Heart left ventricle (tissue), 16 donors: ENCODE measurements around the gene KIF1A. TPM values are rescaled to one million over a fixed set of nuclear protein-coding genes. Genes with fewer than 3 reads are reported as not detected.

Source experiments
- ATAC-seq, 4 donors: fragments of 200-7000 bp; cut with Tn5 transposase; one replicate each; pipeline ENCODE4 v1.9.1; 2020 to 2022; ENCODE audit warnings: moderate library complexity in 4 of 4, mild to moderate bottlenecking in 3 of 4, moderate number of reproducible peaks in 1 of 4
- DNase-seq, 5 donors: peaks; one replicate each; pipeline ENCODE4 v3.0.0-alpha.2; 2020
- H3K27ac ChIP-seq, 12 donors: fragments of 200-600 bp; sonication (generic) in 4 of 12; one replicate each; pipeline versions ENCODE4 v1.5.0 to v1.8.0; 2016 to 2022; ENCODE audit warnings: mild to moderate bottlenecking in 2 of 12
- H3K27me3 ChIP-seq, 9 donors: fragments of 200-600 bp; sonication (generic) in 2 of 9; one replicate each; pipeline versions ENCODE4 v1.5.1 to v1.8.0; 2016 to 2022; ENCODE audit warnings: mild to moderate bottlenecking in 3 of 9
- H3K36me3 ChIP-seq, 9 donors: fragments of 200-600 bp; sonication (generic) in 2 of 9; one replicate each; pipeline versions ENCODE4 v1.5.0 to v1.8.0; 2018 to 2022; ENCODE audit warnings: mild to moderate bottlenecking in 2 of 9
- H3K4me1 ChIP-seq, 12 donors: fragments of 200-600 bp; sonication (generic) in 4 of 12; one replicate each; pipeline versions ENCODE4 v1.5.0 to v1.8.0; 2016 to 2022; ENCODE audit warnings: mild to moderate bottlenecking in 3 of 12
- H3K4me3 ChIP-seq, 12 donors: fragments of 200-600 bp; sonication (generic) in 4 of 12; one replicate each; pipeline versions ENCODE4 v1.5.0 to v1.8.0; 2017 to 2022; ENCODE audit warnings: mild to moderate bottlenecking in 9 of 12, moderate library complexity in 4 of 12
- H3K9me3 ChIP-seq, 12 donors: fragments of 200-600 bp; sonication (generic) in 4 of 12; one replicate each; pipeline versions ENCODE4 v1.5.0 to v1.8.0; 2016 to 2022; ENCODE audit warnings: mild to moderate bottlenecking in 1 of 12
- CTCF ChIP-seq, 12 donors: fragments of 200-600 bp; sonication (generic) in 4 of 12; IDR thresholded peaks; one replicate each; pipeline versions ENCODE4 v1.5.0 to v1.8.0; 2018 to 2022; ENCODE audit warnings: antibody characterized with exemption in 12 of 12, mild to moderate bottlenecking in 5 of 12
- POLR2A ChIP-seq, 2 donors: fragments of 450-650 bp; IDR thresholded peaks; one replicate each; pipeline ENCODE4 v1.6.1; 2017; ENCODE audit warnings: antibody characterized with exemption in 2 of 2, mild to moderate bottlenecking in 2 of 2, moderate library complexity in 2 of 2
- WGBS, 4 donors: extraction: QIAGEN DNeasy Blood & Tissue Kit in 2 of 4; methylation state at CpG; one replicate each; pipeline versions ENCODE4 v1.1.5 to v1.1.7; 2013 to 2018; 5-methylcytosine and 5-hydroxymethylcytosine counted together
- intact Hi-C, 10 donors: fragments of 100-400 bp; cut with DNase I; formaldehyde crosslinking; loops; one replicate each; pipeline versions ENCODE4 v1.11.1 to v1.14.2; 2022
- polyA plus RNA-seq, 2 donors: library from polyadenylated mRNA; stranded (reverse); fragments of 200-250 nt; gene quantifications; one replicate each; pipeline ENCODE4 v1.2.3, GENCODE V29; 2013
- total RNA-seq, 9 donors: library from RNA; depleted of rRNA in 2 of 9; stranded (reverse); fragments of >200 nt in 2 of 9; fragmentation: NEBNext Ultra II Directional in 3 of 9; extraction: Animal tissue kit (Norgen Biotek cat#: 25700) in 3 of 9; gene quantifications; one replicate each; pipeline versions ENCODE4 v1.1.0 to v1.2.4, GENCODE V29; 2016 to 2023
- donor health status: ischemic (EF 13 %, LVEDD 7.1; RV severe dilation, severe dysfunction).
- donor health status: healthy with polysubstance abuse.
- donor health status: DM: no; HTN: yes; CAD: no.
- donor health status: DM: no; HTN: no; CAD: no.
- donor health status: ischemic (EF 25% LVEDD 6.9; RV normal size, moderate dysfunction).
- donor health status: ischemic (EF 25% LVEDD 5.7; RV mildly dilated, moderate dysfunction).
- donor health status: healthy.
- donor health status: DM: yes; HTN: yes; CAD: no.
- donor health status: ischemic (EF 35%, LVEDD 5.7; RV mildly dilated, moderate dysfunction).
- donor health status: nonischemic (EF 11% LVEDD 7.7; RV severe dilation, severe dysfunction).
- donor health status: DM: yes; HTN: yes; CAD: no.
- donor health status: PGD.
- donor health status: ischemic (EF 29% LVEDD 5.4; RV normal size, mild dysfunction).
- donor health status: nonischemic (EF 23%, LVEDD 6.1; RV moderate dilation, normal function).

KIF1A gene
- total and polyA plus RNA-seq, 11 donors, result 0.76 to 25.8 (median 2.7) TPM

GRCh38 chr2:240795454-240795853 is 24.6 kb downstream of the KIF1A start:
- ATAC-seq (no peak), DNase-seq (peak in 1 of 5 donors; percentile 11)
- no peak overlapping the region for H3K27ac ChIP-seq
- no peak overlapping the region for H3K4me3 ChIP-seq
- H3K27me3 ChIP-seq, result peaks cover 0 to 24% (median 1%) of the 10 kb centered on the region in 9 donors
- intact Hi-C loops, result no loop called here
- peaks cover 0 to 9% (median 0%) of the 10 kb centered on the region in 12 donors for H3K4me1 ChIP-seq
- no peaks in the 10 kb centered on the region for H3K9me3 ChIP-seq
- WGBS, 4 donors, result 89 to 95% (median 91%) methylated on average over 4 to 11 of the region's 11 CpGs
- no peaks in the 10 kb centered on the region for H3K36me3 ChIP-seq
- TF ChIP-seq CTCF (IDR thresholded peaks at IDR 0.05) (no peak), POLR2A (IDR thresholded peaks at IDR 0.05) (no peak)

GRCh38 chr2:240794178-240794721 is 25.8 kb downstream of the KIF1A start:
- H3K4me1 ChIP-seq, result peaks cover 0 to 8% (median 0%) of the 10 kb centered on the region in 12 donors
- peak in 3 of 5 donors; percentile 18 to 42 (median 19) for DNase-seq
- no peaks in the 10 kb centered on the region for H3K9me3 ChIP-seq
- intact Hi-C loops, result no loop called here
- no peak for TF ChIP-seq POLR2A (IDR thresholded peaks at IDR 0.05)
- TF ChIP-seq CTCF (IDR thresholded peaks at IDR 0.05), result no peak
- ATAC-seq, result no peak
- no peak overlapping the region for H3K27ac ChIP-seq
- H3K27me3 ChIP-seq, result peaks cover 0 to 24% (median 0%) of the 10 kb centered on the region in 9 donors
- no peaks in the 10 kb centered on the region for H3K36me3 ChIP-seq
- H3K4me3 ChIP-seq, result no peak overlapping the region
- WGBS, 4 donors, result 80 to 86% (median 81%) methylated on average over 17 of the region's 17 CpGs

DNA sequence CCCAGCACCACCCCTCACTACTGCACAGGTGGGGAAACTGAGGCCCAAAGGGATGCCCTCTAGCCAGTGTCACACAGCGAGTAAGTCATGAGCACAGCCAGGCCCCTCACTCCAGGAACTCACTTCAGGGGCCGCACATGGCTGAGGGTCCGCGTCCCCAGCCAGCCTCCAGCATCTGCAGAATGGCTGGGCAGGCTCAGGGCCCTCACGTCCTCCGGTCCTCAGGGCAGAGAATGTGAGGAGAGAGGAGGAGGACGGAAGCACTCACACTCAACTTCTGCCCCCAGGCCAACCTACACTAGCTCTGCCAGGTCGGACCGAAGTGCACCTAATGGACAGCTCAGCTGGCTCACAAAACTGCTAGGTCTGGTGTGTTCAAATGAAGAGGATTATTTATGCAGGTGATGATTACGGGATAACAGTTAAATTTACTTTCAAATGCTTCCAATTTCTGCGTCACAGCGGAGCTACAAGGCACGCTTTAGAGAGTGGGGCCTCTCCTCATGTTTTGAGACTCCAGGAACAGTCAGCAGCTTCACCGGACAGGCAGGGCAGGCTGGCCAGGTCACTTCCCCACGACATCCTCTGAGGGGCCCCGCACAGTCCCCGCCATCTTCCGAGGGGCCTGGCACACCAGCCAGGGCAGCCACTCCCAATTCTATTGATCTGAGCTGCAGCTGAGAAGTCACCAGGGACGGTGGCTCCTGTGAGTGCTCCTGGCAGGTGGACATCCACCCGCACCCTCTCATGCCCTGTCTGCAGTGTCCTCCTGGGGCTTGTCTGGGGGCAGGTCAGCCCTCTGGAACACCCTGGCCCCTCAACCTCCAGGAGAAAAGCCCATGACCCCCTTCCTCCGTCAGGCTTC is 26.5 kb downstream of the KIF1A start:
- peaks cover 0 to 8% (median 0%) of the 10 kb centered on the region in 12 donors for H3K4me1 ChIP-seq
- intact Hi-C loops, result no loop called here
- H3K36me3 ChIP-seq, result no peaks in the 10 kb centered on the region
- H3K9me3 ChIP-seq, result no peaks in the 10 kb centered on the region
- no peak overlapping the region for H3K4me3 ChIP-seq
- peaks cover 0 to 24% (median 0%) of the 10 kb centered on the region in 9 donors for H3K27me3 ChIP-seq
- H3K27ac ChIP-seq, result no peak overlapping the region
- peak in 2 of 5 donors; percentile 10 to 15 for DNase-seq
- ATAC-seq, result no peak
- 85 to 90% (median 88%) methylated on average over 17 to 21 of the region's 21 CpGs for whole genome bisulfite sequencing, 4 donors
- TF ChIP-seq CTCF (IDR thresholded peaks at IDR 0.05) (no peak), POLR2A (IDR thresholded peaks at IDR 0.05) (no peak)

DNA sequence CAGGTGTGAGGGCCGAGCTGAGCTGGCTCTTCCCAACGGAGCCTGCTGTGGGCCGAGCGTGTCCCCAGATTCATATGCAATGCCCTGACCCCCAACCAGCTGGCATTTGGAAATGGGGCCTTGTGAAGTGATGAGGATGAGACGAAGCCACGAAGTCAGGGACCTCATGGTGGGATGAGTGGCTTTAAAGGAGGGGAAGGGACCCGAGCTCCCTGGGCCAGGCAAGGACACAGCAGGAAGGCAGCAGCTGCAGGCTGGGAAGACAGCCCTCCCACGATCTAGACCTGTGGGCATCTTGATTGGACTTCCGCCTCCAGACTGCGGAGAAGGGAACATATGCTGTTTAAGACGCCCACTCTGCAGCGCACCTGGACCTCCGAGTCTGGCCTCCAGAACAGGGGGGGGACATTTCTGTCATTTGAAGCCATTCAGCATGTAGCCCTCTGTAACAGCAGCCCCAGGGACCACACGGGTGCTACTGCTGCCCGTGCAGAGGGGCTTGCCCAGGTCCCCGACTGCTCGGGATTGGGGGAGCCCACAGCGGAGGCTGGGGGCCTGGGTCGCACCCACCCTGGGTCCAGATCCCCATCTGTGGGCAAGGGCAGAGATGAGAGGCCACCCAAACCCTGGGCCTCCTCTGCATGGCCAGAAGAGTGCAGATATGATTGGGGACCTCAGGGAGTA is 27.2 kb downstream of the KIF1A start:
- no peaks in the 10 kb centered on the region for H3K36me3 ChIP-seq
- peaks cover 0 to 21% (median 0%) of the 10 kb centered on the region in 9 donors for H3K27me3 ChIP-seq

More for the DNA sequence above, 27.2 kb downstream of the KIF1A start:
- H3K4me1 ChIP-seq, result peaks cover 0 to 8% (median 0%) of the 10 kb centered on the region in 12 donors
- intact Hi-C loops, result no loop called here
- ATAC-seq (no peak), DNase-seq (peak in 1 of 5 donors; percentile 26)
- H3K9me3 ChIP-seq, result no peaks in the 10 kb centered on the region
- no peak overlapping the region for H3K27ac ChIP-seq
- TF ChIP-seq CTCF (IDR thresholded peaks at IDR 0.05) (no peak), POLR2A (IDR thresholded peaks at IDR 0.05) (no peak)
- no peak overlapping the region for H3K4me3 ChIP-seq
- WGBS, 4 donors, result 75 to 78% (median 77%) methylated on average over 8 to 19 of the region's 19 CpGs
